GM10248 (cell line): ENCODE measurements around the gene CISD2.
"Not testable (repeated sequence)": the region's sequence is repeated elsewhere in the genome, so short reads cannot be mapped to it uniquely, and the experiment has no call there.

Source experiments
- CTCF ChIA-PET: fragments of 300-600 bp; sonication (Branson Sonifier 250); formaldehyde crosslinking; extraction: SDS; loops from one replicate; lab custom pipeline; 2021; ENCODE audit warnings: antibody characterized with exemption; lab: Yijun Ruan, JAX
- POLR2A ChIA-PET: fragments of 350-650 bp; sonication (Branson Sonifier 250); formaldehyde crosslinking; extraction: SDS; loops from one replicate; lab custom pipeline; 2020; ENCODE audit warnings: antibody characterized with exemption; lab: Yijun Ruan, JAX
- DNase-seq: peaks from one replicate; pipeline ENCODE4 v3.0.0; 2012; ENCODE audit errors: extremely low spot score
- TF ChIP-seq, protein P1 (sequence below): IDR thresholded peaks from 2 replicates; pipeline ENCODE4 v1.5.1; 2012; ENCODE audit warnings: mild to moderate bottlenecking, low read depth; ENCODE audit errors: extremely low read depth, missing control alignments, control extremely low read depth

Gene CISD2, protein sequence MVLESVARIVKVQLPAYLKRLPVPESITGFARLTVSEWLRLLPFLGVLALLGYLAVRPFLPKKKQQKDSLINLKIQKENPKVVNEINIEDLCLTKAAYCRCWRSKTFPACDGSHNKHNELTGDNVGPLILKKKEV

DNA sequence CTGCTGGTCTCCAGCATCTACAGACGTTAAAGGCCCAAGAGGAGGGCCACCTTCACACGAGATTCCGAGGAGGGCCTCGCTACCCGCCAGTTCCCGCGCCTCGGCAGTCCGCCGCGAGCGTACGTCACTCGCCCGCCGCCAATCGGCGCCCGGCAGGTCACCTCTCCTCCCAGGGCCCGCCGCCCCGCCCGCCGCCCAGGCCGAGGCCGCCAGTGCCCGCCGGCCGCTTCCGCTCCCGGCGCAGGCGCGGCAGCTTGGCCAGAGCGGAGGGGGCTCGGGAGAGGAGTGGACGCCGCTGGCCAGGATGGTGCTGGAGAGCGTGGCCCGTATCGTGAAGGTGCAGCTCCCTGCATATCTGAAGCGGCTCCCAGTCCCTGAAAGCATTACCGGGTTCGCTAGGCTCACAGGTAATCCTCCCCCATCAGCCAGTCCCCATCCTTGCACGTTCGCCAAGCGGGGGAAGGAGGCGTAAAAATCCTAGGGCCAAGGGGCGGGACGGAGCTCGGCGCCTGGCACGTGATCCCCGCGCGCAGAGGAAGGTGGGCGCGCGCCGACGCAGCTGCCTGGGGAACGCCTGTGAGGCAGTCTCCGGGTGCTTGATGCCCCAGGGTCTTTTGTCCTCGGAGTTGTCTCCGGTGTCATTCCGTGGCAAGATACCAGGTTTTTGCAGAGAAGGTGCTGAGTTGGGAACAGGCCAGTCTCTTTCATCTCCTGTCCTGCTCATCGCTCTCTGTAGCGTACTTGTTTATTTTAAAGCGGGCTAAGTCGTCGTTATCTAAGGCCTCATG, at the start of gene CISD2:
Gene CISD2 (plus strand): TSS at position 212 of the 788 bp plus-strand sequence. CDS start 93 bp downstream, at position 305.
- ChIA-PET CTCF (interaction anchor here (0.8 to 2.8 kb wide), 3 partner anchors 24 to 231 kb away, joined by 3 to 13 read pairs (median 3); partner anchors contain the start of genes BDH2 and UBE2D3), POLR2A (interaction anchor here (0.9 to 2.6 kb wide), 4 partner anchors 13 to 45 kb away, joined by 3 to 49 read pairs (median 8); partner anchors contain the start of gene UBE2D3)
- TF ChIP-seq, protein P1, sequence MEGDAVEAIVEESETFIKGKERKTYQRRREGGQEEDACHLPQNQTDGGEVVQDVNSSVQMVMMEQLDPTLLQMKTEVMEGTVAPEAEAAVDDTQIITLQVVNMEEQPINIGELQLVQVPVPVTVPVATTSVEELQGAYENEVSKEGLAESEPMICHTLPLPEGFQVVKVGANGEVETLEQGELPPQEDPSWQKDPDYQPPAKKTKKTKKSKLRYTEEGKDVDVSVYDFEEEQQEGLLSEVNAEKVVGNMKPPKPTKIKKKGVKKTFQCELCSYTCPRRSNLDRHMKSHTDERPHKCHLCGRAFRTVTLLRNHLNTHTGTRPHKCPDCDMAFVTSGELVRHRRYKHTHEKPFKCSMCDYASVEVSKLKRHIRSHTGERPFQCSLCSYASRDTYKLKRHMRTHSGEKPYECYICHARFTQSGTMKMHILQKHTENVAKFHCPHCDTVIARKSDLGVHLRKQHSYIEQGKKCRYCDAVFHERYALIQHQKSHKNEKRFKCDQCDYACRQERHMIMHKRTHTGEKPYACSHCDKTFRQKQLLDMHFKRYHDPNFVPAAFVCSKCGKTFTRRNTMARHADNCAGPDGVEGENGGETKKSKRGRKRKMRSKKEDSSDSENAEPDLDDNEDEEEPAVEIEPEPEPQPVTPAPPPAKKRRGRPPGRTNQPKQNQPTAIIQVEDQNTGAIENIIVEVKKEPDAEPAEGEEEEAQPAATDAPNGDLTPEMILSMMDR: no peak
- peak; percentile 91 for DNase-seq

DNA sequence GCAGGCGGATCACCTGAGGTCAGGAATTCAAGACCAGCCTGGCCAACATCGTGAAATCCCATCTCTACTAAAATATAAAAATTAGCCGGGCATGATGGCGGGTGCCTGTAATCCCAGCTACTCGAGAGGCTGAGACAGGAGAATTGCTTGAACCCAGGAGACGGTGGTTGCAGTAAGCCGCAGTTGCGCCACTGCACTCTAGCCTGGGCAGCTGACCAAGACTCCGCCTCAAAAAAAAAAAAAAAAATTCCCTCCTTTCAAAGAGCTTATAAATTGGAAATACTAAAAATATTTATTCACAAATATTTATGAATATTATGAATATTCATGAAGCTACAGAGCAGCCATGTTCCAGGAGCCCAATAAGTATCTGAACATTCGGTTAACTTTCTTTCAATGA, 49.7 kb upstream of the CISD2 start:
- DNase-seq: not testable (repeated sequence)
- POLR2A ChIA-PET: interaction anchor here (1.0 to 1.7 kb wide), 3 partner anchors 9 to 15 kb away, joined by 3 to 4 read pairs (median 4); no protein-coding TSS in a partner anchor
- CTCF ChIA-PET: interaction anchor here (1.8 to 2.1 kb wide), 2 partner anchors 9 to 35 kb away, joined by 3 to 6 read pairs; no protein-coding TSS in a partner anchor

DNA sequence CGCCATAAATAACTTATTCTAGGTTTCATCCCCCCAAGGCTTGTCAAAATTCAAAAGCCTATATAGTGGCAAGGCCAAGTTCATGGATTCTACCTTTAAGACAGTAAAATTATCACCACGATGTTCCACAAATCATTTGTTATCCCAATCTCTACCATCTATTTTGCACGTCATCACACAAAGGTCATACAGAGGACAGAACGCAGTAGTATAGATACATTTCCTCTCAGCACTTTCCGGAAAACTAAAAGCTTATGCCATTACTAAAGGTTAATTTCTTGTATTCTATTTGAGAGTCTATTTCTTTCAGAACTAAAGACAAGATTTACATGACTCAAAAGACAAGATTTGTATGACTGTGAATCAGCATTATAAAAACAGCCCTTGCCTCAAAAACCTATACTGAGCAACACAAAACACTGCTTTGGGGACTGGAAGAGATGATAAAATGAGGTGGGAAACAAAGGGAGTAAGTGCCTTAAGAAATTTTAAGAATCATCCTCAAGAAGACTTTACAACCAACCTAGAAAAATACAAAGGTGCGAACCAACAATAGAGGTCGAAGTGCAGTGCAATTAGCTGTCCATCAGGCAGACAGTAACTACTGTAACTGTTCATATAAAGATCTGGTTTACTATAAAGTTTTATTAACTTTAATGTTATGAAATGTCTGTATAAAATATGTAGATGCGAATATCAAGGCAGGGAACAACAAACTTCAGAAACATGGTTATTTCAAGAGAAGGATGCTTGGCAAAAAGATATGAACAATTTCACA, 49.0 kb upstream of the CISD2 start:
- TF ChIP-seq, protein P1: no peak
- ChIA-PET POLR2A (interaction anchor here (1.3 kb wide), 1 partner anchor 8 kb away, joined by 4 read pairs; no protein-coding TSS in a partner anchor), CTCF (interaction anchor here (1.8 to 2.1 kb wide), 2 partner anchors 10 to 35 kb away, joined by 3 to 6 read pairs; no protein-coding TSS in a partner anchor)
- DNase-seq: no peak

DNA sequence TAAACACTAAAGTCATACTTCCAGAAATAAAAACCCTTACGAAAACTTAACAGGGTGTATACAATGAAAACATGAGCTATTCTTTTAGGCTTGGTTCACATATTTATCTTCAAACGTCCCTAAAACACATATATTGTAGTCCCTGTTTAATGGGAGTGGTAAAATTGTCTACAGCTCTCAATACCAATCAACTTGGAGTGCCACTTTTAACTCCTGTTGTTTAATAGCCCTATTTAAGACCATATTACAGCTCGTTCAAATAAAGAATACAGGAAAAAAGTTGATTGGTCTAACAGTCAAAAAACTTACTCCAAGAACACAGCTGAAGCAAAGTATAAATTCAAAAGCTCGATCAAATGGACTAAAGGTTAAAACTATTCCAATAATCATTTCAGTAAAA, 45.3 kb upstream of the CISD2 start:
- TF ChIP-seq, protein P1: no peak
- ChIA-PET POLR2A (interaction anchor here (1.1 to 1.3 kb wide), 3 partner anchors 11 to 63 kb away, joined by 3 to 4 read pairs (median 3); partner anchors contain the start of gene MANBA), CTCF (interaction anchor here (1.5 to 2.4 kb wide), 4 partner anchors 10 to 186 kb away, joined by 4 to 10 read pairs (median 5); no protein-coding TSS in a partner anchor)
- no peak for DNase-seq

DNA sequence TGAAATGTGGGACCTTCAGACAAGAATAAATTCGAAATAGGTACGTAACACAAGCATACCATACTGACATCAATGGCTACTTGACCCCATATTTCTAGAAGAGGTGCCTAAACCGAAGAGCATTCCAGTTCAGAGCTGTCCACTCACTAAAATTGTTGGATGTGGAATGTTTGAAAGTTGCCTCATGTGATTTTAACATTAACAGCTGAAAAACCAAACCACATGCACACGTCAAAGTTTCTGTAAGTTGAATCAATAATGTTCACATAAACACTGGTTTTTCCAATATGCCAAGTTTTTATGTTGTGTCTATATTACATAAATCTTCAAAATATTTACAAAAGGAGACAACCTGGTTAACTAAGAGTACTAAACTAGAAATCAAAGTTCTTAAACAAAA, 44.9 kb upstream of the CISD2 start:
- TF ChIP-seq, protein P1: no peak
- ChIA-PET CTCF (interaction anchor here (1.2 to 2.4 kb wide), 3 partner anchors 14 to 184 kb away, joined by 3 to 10 read pairs (median 4); no protein-coding TSS in a partner anchor), POLR2A (interaction anchor here (1.1 to 1.3 kb wide), 3 partner anchors 12 to 63 kb away, joined by 3 to 4 read pairs (median 3); partner anchors contain the start of gene MANBA)
- no peak for DNase-seq

DNA sequence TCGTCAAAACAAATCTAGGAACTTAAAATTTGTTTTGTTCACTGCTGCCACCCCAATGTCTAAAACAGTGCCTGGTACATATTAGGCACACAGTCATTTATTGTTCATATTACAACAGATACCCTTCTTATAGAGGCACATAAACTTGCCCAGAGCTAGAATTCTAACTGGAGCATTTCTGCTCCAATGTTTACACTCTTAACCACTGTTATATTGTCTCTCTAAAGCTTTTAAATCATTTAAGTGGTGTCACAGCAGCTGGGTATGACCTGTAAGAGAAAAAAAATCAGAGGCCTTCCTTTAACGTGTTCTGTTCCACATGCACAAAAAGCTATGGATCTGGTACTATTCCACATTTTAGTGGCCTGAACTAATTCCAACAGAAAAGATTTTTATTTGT, 44.4 kb upstream of the CISD2 start:
- ChIA-PET CTCF (interaction anchor here (1.2 to 2.4 kb wide), 3 partner anchors 15 to 184 kb away, joined by 3 to 10 read pairs (median 4); no protein-coding TSS in a partner anchor), POLR2A (interaction anchor here (1.3 kb wide), 1 partner anchor 12 kb away, joined by 3 read pairs; no protein-coding TSS in a partner anchor)
- DNase-seq: no peak

More for the DNA sequence above, 44.4 kb upstream of the CISD2 start:
- TF ChIP-seq, protein P1: no peak
